Fibroblast of skin of left biceps (primary cell): ENCODE data around the gene HAL.

Source experiments
- DNase-seq, 2 experiments: peaks; one replicate each; pipeline ENCODE4 v3.0.0-alpha.2; 2013; ENCODE audit warnings: low read depth in 2 of 2

The HAL gene

GRCh38 chr12:96014943-96015599, 18.9 kb upstream of the HAL start:
- no peak for DNase-seq

DNA sequence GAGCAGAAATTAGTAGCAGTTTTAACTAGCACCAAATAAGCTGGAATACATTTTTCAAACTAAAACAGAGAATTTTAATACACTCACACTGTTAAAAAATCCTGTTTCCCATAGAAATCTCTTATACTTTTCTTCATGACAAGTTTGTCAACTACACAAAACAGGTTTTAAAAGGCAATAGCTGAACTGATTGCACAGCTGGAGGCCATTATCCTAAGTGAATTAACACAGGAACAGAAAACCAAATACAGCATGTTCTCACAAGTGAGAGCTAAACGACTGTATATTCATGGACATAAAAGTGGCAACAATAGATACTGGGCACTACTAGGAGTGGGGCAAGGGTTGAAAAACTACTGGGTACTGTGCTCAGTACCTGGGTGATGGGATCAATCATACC, 11.6 kb upstream of the HAL start:
- DNase-seq, result no peak

DNA sequence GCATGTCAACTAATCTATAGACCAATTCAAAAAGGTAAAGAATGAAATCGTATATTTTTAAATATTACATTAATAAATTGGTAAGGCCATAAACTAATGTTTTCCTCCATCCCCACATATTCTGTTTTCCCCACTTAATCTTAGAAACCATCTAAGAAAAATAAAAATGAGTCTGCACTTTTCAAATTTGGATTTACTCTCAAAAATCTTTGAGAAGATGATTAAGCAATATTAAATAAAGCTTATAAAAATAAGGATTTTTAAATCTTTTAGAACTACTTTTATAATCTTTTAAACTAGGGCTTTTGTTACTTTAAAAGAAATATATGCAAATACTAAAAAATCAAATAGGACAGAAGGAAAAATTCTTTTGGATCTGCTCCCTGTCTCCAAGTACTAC, 10.6 kb upstream of the HAL start:
- DNase-seq, result no peak

DNA sequence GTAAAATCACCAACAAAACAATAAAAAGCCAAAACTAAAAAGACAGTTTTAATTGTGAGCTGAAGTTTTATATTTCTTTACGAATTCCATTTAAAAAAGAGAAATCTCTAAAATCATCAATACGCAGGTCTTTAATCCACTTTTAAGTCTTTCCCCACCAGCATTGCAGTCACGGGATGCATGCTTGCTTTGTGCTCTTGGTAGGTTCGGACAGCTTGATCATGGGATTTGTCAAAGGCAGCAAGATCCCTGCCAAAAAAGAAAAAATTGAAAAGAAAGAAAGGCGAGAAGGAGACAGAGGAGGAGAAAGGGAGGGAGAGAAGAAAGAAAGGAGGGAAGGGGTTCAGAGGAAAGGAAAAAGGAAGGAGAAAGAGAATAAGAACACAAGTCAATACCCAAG, 4.7 kb upstream of the HAL start:
- no peak for DNase-seq

DNA sequence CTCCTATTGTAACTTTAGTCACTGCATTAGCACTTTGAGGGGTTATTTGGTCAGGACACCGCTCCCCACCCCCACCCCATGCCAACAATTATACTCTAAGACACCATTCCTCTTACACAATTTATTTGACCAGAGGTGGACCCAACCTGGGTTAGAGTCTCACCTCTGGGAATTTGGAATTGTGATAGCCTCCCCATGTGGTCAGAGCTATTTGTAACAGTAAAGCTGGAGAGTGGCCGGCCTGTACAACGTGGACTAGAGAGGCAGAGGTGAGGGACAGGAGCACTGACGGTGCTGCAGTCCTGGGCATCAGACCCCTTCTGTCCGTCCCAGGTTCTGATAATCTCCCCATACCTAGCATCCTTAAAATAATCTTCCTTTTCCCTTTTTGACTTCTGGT, 3.3 kb upstream of the HAL start:
- no peak for DNase-seq

DNA sequence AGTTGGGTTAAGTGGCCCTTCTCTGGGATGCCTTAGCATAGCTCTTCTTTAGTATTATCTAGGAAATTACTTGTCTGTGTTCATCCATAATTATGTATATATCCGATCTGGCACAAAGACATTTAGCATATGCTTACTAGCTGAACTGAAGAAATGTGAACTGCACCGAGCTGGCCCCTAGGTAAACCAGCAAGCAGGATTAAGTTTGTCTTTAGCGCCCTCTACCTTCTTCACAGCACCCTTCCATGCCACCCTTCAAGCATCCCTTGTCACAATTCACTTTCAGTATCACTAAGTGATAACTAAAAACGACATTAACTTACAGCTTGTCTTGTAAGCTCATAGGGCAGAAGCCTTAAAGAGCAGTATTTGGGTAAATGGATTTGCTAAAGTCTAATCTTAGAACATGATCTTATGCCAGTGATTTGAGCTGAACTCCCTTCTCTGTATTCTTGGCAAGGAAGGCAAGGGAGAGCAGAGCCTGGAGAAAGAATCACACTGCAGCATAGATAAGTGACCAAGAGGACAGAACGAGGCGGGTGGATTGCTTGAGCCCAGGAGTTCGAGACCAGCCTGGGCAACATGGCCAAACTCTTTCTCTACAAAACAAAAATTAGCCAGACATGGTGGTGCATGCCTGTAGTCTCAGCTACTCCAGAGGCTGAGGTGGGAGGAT, 2.6 kb upstream of the HAL start:
- DNase-seq, result peak in 1 of 2 experiments; percentile 8

DNA sequence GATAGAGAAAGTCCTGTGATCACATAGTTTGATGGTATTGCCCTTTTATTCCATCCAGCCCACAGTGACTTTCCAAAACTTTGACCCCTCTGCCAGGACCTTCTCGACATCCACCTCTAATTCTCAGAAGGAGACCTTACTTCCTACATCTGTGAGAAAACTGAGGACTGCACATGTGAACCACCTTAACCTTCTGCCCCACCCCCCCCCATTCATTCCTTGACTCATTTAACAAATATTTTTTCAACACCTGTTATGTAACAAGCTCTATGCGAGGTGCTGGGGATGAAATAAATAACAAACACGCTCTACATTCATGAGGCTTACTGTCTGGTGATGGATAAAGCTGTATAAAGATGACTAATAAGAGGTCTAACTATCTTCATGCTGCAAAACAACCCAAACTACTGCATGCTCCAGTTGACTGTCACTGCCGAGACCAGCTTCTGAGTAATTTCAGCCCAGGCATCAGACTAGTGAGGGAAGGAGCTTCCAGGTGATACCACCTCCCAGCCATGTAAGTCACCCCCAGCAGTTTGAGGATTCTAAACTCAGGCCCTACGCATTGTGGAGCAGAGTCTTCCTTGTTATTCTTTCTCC, 1.9 kb upstream of the HAL start:
- DNase-seq, result no peak

GRCh38 chr12:95997276-95997675, 1.1 kb upstream of the HAL start:
- no peak for DNase-seq

DNA sequence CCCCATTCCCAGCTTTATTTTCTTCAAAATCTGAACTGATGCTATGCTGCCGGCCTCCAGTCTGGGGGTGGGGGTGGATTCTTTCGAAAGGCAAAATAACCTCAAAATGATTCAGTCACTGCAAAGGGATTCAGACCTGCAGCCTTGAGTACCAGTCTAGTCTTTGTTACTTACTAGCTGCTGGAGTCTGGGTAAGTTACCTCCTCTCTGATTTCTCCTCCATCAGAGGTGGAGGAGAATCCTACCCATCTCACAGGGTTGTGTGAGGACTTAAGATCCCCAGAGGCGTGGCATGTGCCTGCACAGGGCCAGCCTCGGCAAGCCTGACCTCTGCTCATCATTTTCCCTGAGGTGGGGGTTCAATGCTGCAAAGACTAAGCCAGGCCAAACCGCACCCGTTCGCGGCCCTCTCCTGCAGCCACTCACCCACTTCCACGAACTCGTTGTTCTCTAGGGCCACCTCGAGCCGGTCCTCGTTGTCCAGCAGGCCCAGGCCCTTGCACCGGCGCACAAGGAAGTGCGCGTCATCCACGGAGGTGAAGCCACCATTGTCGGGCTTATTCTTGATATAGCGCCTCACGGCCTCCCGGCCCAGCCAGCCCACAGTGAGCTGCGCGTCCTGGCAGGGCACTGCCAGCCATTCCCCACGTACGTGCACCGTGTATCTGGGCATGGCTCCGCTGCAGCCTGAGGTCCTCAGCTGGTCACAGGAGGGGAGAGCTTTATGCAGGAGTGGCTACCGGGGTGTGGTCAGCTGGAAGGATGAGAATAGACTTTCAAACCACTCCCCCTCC, 709 bp downstream of the HAL start:
- DNase-seq, result no peak

- no peak for DNase-seq
These were observed 1.7 kb downstream of the HAL start for GRCh38 chr12:95994476-95994875.

DNA sequence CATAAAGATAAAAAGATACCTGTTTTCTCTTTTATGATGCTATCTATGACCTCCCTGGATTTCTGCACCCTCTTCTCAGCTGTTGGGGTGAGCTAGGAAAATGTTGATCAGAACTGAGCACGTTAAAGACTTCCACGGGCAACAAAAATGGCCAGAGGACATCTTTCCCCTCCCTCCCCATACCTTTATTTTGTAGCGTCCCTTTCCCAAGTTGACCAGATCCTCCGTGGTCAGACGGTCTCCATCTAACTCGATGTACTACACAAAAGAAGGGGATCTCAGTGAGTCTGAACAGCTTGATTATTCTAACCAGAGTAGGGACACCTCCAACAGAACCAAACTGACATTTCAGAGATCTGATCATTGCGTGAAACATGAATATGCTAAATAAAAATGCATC, 2.2 kb downstream of the HAL start:
- DNase-seq, result no peak

DNA sequence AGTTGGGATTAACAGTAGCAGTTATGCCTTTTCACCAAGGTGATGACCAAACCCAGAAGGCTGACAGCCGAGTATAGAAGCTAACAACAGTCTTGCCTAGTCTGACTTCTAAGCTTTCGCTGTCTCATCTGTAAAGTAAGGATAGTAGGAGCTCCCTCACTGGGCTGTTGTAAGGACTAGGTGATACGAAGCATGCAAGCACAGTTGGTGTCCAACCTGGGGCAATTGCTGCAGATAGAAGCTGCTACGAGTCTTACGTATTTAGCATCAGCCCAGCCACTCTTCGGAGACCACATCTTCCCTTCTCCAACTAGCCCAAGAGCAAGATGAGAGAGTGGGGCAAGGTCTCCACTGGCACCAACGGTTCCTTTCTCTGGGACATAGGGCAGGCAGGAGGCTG, 6.0 kb downstream of the HAL start:
- no peak for DNase-seq

- no peak for DNase-seq
These were observed 6.5 kb downstream of the HAL start for GRCh38 chr12:95989504-95990123.

GRCh38 chr12:95988506-95989275, 7.5 kb downstream of the HAL start:
- DNase-seq, result no peak

DNA sequence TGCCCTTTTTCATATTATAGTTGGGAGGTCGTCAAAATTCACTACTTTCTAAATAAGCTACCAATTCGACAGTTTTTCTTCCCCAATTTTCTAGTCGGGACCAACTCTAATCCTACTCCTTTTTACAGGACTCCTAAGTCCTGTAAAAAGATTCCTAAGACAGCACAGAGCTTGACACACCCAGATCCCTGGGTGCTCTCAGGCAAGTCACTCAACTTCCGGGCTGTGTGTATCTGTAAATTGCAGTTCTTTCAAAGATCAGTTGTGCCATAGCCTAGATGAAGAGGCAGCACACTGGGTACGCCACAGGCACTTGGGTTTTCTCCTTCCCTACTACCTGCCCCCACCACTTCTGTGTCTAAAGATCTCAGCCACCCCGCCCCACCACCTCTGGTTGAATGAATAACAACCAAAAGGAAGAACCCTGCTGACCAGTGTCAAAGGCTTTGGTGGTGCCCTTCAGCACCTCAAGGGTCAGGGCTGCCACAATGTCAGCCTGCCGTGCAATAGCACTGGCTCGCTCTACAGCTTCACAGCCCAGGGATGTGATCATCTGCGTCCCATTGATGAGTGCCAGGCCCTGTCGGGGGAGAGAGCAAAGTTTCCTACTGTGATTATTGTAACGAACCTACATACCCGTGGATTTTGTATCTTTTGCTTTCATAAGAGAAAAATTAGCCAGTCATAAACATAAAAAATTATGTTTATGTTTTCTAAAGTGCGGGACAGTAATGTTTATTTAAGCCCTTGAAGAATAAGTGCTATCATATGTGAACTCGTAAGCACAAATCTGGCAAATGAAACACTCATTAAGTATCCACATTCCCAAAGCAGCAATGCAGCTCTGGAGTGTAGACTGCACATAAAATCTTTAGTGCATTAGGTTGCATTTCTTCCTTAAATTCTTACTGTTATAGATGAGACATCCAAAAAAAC, 9.2 kb downstream of the HAL start:
- no peak for DNase-seq

DNA sequence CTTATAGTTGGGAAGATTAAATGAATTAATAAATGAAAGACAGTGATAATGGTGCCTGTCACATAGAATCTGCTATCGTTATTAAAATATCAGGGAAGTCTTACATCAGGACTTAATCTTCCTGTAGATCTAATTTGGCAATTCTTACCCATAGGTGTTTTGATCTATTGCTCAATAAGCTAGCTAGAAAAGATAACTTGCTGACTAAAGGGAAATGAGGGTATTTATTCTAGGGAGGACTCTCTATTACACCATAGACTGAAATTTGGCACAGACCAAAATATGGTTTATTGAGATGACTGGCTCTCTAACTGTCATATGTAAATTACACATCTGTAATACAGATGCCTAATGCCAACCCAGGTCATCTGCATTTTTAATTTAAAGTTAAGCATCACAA, 11.5 kb downstream of the HAL start:
- no peak for DNase-seq

DNA sequence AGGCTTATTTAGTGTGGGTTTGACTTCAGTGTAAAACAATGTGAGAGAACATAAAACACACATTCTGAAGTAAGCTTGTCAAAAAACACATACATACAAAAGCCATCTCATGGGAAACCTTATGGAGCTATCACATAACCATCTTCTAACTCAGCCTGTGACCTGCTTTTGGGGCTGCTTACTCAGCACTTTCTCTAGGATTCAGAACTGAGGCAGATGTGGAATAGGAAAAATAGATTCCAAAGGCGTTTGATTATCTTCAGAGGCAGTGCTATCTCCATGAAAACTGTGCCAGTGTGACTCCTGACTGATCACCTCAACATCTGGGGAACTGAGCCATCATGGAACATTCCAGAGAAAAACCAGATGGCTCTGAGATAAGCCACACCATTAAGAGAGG, 13.5 kb downstream of the HAL start:
- no peak for DNase-seq

- no peak for DNase-seq
These were observed 15.7 kb downstream of the HAL start for GRCh38 chr12:95980437-95980836.

DNA sequence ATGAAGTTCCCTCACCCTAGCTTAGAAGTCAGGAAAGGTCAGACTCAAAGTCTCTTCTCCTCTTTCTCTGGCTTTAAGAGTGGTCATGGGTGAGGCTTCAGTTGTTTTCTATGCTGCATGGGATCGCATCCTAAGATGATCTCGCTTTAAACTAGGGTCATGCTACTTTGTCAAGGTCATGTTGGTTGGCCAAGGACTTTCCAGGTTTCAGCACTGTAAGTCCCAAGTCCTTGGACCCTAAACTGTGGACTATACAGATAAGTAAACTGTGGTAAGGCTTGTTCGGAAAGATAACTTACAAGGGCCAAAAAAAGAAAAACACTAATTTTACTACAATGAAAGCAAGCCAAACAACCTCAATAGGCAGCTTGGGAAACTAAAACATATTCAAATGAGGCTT, 17.4 kb downstream of the HAL start:
- no peak for DNase-seq

GRCh38 chr12:95978351-95978750, 17.8 kb downstream of the HAL start:
- no peak for DNase-seq
